Right lung (tissue), 10 donors: ENCODE data around the gene ATXN3L. TPM values are rescaled to one million over a fixed set of nuclear protein-coding genes. Genes with fewer than 3 reads are reported as not detected.

Experiments
- DNase-seq, 2 donors: peaks; one replicate each; pipeline ENCODE4 v3.0.0-alpha.2; 2013
- long read RNA-seq, 8 donors: transcript quantifications; one replicate each; lab custom pipeline, GENCODE V29; 2026
- polyA plus RNA-seq, 5 donors: library from polyadenylated mRNA; unstranded; fragments of 120-200 nt; gene quantifications; one replicate each; pipeline versions ENCODE4 v1.2.1 to v1.2.3, GENCODE V29; 2013; ENCODE audit warnings: inconsistent platforms in 1 of 5, low replicate concordance in 1 of 5; ENCODE audit not compliant: insufficient read length in 5 of 5, insufficient read depth in 1 of 5

ATXN3L gene
- not detected for polyA plus RNA-seq
- long read RNA-seq, donor 1 = 0 reads
- long read RNA-seq, donor 2 = 0 reads
- long read RNA-seq, donor 3 = 0 reads
- long read RNA-seq, donor 4 = 0 reads
- long read RNA-seq, donor 5 = 0 reads
- long read RNA-seq, donor 6 = 0 reads
- long read RNA-seq, donor 7 = 0 reads
- long read RNA-seq, donor 8 = 0 reads

DNA sequence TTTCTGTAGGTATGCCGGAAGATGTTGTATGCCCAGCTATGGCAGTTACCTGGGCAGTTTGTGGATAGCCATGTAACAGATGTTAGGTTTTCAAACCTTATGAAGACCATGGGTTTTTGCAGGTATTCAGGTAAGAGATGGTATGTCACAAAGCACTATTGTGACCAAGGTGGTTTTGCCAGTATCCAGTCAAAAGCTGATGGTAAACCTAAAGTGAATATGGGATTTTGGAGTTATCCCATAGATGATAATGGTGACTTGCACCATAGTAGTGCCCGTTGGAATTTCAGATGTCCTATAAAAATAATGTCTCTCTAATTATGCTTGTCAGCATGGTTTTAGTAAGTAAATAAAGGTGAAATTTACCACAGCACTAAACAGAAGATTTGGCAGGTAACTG is at the start of gene ATXN3L:
ATXN3L (minus strand) TSS at position 101 of the 400 bp plus-strand sequence. CDS start 119 bp downstream, outside the sequence.
- DNase-seq = no peak

DNA sequence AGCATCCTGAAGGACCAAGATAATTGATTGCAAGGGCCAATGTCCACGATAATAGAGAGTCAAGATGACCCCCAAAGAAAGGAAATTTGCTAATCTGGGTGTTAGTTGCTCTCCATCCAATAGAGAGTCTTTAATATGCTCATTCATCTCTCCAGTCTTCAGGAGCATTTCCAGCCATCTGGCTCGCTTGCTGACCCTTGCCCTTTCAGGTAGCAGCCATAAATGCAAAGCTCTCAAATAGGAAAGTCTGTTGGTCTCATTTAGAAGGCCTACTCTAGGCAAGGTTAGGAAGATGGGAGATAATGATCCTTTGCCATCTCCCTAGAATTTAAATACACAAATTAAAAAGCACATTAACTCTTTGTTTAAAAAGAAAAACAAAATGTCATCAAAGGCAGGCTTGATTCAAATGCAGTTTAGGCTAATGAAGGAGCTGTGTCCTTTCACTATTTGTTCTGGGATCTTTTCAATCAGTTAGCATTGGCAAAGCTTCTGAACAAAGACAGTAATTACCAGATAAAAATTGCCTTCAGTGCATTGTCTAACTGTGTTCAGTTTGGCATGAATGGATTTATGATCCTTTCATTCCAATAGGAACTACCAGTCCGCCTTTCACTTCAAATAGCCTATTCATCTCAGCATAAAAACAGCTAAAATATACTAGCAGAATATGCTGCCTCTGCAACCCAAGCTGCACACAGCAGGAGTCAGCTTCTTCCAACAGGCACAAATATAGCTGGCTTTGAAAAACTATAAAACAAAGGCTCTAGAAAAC is 49.6 kb upstream of the ATXN3L start:
- DNase-seq = peak in 1 of 2 donors; percentile 13

DNA sequence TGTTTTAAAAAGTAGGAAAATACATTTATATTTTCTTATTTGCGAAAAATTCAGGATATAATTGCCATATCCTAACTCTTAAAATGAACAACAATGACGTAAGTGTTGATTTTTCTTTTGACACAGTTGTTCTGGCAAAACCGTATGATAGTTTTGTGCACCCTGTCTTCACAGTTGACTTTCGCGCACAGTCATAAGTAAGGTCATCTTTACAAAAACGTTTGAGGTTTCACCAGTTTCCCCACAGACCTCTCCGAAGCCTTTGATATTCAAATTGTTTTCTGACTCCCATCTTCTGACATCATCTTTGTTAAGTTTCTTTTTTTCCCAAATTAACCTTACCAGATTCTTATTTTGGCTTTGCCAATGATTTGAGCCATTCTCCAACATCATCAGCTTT is 48.1 kb upstream of the ATXN3L start:
- no peak for DNase-seq

DNA sequence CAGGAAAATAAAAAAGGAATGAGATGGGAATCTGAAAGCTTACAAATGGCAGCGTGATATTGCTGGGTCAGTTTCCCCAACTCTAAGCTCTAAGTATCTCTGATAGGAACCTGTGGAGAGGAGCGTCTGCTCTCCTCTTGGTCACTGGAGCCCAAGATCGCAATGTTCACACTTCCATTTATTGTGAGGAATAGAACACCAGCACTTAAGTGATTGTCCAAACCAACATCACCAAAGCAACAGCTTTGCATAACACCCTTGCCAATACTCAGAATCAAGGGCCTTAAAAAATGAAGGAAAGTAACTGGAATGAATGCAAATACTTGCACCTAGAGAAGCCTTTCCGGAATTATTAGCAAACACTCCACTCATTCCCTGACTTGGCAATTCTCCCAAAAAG is 46.8 kb upstream of the ATXN3L start:
- DNase-seq = no peak

DNA sequence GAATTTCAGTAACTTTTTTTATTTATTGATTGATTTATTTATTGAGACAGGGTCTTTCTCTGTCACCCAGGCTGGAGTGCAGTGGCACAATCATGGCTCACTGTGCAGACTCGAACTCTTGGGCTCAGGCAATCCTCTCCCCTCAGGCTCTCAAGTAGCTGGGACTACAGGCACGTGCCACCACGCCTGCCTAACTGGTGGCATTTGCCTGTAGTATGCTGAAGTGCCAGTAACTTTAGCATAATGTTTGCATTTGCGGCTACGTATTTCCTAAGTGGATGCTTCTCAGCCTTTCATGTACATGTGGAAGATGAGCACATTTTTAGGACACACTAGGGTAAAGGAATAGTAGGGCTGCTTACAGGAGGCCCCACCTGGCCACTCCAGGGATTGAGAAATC is 45.3 kb upstream of the ATXN3L start:
- no peak for DNase-seq

DNA sequence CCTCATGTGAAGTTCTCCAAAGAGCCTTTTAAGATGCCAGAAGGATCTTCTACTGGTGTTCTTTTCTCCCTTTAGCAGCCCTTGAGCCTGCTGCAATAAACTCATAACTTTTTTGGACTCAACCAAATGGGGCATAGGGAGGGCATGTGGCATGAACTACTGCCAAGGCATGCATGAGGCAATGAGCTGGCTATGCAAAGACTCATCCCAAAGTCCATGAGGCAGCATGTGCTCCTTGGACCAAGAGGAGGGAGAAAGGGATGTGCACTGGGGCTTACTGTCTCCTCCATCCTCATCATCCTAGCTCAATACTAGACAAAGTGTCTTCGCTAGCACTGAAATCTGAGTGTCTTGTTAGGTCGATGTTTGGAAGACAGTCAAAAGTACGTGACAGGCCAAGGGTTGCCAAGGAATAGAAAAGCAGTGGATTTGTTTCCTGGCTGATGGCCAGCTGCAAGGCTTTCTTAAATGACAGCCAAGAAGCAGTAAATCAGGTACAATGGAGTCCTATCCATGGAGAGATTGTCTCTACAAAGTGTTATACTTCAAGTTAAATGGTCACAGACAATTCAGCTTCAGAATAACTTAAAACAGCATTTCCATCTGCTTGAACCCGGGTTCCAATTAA is 44.5 kb upstream of the ATXN3L start:
- DNase-seq = peak in 1 of 2 donors; percentile 13

DNA sequence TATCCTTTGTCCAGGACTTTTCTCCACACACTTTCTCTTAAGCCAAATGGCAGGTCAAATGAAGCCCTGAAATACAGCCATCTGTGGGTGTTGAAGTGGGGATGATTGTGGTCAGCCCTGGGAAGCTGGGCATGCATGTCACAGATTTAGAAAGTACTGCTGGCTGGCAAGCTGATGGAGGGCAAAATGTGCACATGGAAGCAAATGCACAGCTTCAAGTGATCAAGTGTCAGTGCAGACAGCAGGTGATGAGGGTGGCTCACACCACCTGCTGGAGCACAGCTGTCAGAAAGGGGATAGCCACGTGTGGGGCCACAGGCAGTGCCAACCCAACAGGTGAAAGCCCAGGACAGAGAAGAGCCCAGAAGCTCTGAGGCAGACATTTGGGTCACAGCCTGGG is 40.3 kb upstream of the ATXN3L start:
- no peak for DNase-seq

DNA sequence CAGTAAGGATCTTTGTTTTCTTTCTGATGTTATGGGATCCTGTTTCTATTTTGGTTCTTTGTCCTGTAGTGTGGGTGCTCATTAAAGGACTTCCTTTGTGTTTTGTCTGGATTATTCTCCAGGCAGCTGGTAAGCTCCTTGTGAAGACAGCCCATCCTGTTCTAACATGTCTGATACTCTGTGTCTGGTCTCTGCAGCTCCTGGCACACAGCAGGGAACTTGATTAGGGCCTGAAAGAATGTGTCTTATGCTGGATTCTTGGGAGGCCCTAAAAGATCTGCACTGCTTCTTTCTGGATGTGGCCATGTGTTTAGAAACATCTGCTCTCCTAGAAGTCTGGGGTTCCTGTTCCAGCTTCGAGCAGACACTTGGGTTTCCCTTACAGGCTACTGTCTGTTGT is 38.1 kb upstream of the ATXN3L start:
- DNase-seq = peak in 1 of 2 donors; percentile 11

DNA sequence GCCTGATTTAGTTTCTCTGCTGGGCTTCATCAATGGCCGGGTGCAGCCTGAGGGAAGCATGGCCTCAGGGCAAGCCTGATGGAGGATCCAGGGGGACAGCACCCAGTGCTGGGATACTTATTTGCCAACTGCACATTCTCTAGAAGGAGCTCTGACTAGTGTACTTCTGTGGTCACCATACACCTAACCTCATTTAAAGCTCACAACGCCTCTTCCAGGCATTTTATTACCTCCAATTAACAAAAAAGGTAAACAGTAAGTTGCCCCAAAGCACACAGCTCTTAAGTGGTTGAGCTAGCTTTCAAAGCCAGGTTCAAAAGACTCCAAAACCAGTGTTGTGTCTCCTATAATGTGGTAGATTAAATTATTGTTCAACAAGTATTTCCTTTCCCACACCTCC is 26.8 kb upstream of the ATXN3L start:
- DNase-seq = no peak

DNA sequence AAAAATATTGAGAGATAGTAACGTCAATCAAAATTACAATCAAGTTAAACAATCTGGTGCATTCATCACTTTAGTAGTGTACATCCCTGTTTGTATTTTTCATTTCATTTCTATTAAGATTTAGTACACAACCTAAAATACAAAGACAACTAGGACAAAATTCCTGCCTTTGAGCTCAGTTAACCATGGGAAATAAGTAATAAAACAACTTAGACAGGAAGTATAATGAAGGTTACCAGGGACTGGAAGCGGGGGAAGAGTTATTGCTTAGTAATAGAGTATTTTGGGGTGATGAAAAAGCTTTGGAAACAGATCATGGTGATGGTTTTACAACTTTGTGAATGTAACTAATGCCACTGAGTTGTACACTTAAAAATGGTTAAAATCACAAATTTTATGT is 25.6 kb upstream of the ATXN3L start:
- no peak for DNase-seq

DNA sequence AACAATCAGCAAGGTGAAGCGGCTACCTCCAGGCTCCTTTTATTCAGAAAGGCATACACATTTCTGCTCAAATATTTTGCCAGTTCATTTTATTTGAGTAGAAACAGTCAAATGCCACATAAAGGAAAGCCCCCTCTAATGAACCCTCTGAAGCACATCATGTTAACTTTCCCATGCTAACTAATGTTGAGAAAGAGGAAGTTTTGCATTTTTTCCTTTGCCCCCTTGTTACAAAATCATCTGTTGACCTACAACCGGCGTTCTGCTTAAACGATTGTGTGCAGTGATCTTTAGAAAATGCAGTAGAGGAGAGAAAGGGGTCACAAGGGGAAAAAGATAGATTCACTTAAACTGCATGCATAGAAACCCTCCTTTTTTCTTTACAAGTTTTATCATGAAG is 25.2 kb upstream of the ATXN3L start:
- DNase-seq = no peak

DNA sequence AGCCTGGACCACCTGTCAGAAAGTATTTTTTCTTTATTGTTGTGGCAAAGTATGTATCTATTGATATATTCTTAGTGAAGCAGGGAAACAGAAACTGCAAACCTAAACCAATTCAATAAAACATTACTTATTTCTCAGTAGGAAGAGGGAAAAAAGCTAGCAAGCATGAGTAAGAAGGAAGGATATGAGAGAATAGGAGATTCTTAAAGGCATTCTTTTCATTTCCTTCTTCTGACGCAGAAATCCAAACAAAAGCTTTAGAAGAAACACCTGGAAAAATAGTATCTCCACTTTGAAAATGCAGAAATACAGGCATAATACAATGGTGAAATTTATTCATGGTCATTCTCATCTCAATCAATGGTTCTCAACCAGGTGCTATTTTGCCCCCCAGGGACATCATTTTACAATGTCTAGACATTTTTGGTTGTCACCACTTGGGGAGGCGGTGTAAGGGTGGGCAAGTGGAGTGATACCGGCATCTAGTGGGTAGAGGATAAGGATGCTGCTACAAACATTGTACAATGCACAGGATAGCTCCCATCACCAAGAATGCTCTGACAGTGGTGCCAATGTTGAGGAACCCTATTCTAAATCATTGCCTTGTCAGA is 21.7 kb upstream of the ATXN3L start:
- no peak for DNase-seq

DNA sequence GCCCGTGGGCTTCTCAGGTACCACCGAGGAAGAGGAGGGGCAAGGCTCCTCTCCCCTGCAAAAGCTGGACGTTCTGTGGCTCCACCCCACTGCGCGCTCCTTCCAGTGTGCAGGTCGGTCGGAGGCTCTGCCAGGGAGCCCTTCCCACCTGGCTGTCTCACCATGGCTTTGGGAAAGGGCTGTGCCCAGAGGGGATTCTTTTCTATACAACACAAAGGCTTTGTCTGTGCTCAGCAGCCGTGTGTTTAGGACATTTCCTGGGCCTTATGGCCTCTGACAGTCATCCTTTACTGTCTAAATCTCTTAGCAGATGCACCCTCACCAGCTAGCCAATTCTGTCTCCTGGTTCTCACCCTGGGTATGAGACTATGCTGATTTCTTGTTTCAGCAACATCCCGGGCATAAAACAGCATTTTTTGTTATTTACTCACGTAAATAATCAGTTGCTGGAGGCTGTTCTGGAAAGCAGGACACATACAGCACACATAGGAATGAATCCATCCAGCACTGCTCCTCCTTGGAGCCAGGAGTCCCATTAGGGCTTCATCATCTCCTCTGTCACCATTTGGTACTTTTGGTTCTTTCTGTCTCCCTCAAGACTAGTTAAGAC is 20.4 kb upstream of the ATXN3L start:
- DNase-seq = no peak

DNA sequence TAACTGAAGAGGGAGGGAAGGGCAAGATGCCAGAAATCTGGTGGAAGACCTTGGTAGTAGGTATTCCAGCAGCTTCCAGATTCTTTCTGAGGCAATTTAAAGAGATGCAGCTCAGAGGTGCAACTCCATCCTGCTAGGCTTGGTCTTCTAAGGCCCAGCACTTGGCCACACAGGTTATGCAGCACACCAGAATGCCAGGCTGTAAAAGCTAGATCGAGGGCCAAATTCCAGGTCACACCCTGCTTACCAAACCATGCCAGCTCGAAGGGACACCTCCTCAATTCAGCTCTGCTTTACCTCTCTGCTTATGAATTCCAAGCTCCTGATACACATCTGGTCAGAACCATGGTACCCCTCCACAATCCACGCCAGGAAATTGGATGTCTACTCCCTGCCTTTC is 19.8 kb upstream of the ATXN3L start:
- no peak for DNase-seq

DNA sequence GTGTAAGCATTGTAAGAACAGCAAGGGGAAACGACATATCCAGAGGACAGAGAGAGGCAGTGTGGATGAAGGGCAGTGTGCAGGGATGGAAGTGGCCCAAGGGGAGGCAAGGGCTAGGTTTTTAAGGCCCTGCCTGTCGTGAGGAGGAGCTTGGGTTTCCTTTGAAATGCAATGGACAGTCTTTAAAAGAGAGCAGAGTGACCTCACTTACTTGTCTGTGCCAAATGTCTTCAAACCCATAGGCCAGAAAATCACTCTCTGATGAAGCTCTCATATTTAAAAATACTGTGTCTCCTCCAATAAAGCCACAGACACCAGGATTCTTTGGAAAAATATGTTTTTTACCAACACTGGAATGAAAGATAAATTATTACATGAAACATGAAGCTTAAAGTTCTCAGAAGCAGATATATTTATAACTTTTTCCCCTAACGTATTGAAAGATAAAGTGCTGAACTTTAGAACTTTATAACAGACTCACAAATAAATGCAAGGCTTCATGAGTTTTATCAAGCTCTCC is 19.2 kb upstream of the ATXN3L start:
- DNase-seq = no peak

DNA sequence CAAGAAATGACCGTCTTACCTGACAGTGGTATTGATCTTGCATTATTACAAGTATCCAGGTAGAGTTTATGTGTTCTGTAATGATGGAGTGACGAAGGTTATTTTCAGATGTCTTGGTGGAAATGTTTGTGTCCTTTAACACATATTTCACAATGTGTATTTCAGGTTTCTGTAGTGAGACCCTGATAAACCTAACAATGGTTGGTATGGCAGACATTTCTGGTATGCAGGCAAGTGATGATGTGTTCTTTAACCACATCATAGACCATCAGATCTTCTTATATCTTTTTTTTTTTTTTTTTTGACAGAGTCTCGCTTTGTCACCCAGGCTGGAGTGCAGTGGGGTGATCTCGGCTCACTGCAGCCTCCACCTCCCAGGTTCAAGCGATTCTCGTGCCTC is 14.6 kb upstream of the ATXN3L start:
- DNase-seq = no peak

DNA sequence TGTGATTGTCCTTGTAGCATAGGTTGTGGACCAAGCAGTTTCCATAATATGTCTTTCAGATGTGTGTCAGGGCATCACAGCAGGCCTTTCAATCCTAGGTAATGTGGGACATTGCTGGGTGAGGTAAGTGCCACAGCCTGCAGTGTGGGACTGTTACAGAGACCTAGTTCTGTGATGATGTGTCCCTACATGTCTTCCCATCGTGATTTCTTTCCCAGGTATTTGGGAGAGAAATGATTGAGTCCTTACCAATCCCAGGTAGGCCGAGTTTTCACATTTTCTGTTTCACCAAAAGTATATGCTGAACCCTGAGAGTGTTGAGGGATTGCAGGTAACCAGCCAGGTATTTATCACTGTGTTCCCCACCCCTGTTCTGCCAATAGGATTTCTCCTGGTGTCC is 10.6 kb upstream of the ATXN3L start:
- no peak for DNase-seq

DNA sequence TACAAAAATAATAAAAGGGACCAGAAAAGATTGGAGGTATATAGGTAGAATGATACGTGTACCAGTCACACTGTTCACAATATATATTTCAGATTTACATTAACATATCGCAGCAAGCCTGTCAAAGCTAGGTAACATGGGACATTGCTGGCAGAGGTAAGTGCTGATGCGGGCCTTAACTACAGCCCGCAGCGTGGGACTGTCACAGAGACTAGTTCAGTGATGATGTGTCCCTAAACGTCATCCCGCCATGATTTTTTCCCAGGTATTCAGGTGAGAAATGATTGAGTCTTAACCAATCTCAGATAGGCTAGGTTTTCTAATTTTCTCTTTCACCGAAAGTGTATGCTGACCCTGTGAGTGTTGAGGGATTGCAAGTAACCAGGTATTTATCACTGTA is 7.8 kb upstream of the ATXN3L start:
- no peak for DNase-seq

DNA sequence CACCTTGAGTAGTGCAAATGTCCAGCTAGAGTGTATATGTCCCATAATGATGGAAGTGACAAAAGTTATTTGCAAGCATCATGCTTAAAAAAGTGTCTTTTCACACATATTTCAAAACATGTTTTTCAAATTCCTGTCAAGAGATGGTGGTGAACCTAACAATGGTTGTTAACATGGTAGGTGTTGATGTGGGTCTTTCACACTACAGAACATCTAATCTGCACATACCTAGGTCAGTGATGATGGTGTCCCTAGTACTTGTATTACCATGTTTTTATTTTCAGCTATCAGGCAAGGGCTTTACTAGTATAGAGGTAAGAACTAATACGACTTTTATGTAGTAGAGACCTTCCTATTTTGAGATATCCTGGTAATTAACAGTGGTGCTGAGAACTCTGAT is 3.4 kb upstream of the ATXN3L start:
- no peak for DNase-seq

DNA sequence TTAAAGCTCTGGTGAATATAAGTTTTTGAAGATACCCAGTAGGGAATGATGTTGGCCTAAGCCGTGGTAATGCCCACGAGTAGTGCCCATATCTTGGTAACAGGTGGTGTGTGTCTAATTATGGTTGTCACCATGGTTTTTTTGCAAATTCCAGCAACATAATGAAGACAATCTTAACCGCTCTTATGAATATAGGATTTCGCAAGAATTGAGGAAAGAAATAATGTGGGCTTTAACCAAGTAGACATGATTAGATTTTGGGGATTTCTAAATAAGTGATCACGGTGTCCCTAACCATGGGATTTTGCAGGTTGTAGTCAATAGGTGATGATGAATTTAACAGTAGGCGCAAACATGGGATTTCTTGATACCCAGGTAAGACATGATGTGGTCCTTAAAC is 2.5 kb downstream of the ATXN3L start:
- DNase-seq = no peak

DNA sequence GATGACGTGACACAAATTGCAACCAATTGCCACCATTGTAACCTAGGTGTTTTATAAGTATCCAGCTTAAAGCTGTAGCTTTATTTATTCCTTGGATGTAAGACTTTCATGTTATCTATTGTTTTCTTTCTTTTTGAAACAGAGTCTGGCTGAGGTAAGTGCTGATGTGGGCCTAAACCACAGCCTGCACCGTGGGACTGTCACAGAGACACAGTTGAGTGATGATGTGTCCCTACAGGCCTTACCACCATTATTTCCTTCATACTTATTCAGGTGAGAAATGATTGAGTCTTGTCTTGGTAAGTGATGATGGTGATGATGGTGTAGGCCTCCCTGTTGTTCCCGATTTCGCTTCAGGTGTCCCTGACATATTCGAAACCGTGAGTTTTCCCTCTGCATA is 8.3 kb downstream of the ATXN3L start:
- no peak for DNase-seq

DNA sequence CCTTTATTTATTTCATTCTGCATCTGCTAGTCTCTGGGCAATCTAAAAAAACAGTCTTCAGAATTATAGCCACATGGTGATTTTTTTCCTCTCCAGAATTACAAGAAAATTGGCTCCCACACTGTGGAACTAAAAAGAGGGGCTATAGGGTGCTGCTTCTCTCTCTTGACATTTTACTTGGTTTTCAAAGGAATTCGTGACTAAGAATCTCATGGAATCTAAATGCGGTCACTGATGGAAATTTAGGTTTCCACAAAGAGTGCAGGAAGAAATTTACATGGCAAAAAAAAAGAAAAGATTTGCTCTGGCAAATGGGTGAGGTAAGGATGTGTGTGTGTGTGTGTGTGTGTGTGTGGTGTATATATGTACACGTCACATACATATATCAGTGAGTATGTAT is 10.2 kb downstream of the ATXN3L start:
- no peak for DNase-seq
